ENCODE results near the gene NDEL1. TPM values are rescaled to one million over a fixed set of nuclear protein-coding genes. Genes with fewer than 3 reads are reported as not detected.

NDEL1 gene
- total RNA-seq, 1 experiment from 2014 or later, result 39.2 TPM

DNA sequence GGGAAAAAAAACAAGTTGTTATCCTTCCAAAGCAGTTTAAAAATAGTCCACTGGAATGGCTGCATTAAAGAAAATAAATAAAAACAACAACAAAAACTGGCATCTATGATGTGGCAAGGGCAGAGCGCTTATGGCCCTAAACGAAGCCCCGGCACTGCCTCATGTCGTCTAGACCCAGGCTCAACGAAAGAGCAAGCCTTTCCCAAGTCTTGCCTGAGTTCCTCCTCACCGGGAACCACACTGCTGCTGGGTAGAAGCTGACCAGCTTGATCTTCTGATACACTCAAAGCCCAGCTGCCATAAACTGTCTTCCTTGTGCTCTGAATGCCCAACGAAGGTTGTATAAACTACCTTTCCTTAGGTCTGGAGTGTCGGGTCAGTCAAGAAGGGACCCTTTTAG, 37.0 kb downstream of the NDEL1 start:
- H3K27ac ChIP-seq (ENCODE audit: low read depth, low read length), result no peak overlapping the region
- no peak overlapping the region for H2AFZ ChIP-seq (ENCODE audit: low read depth, low read length, poor library complexity, severe bottlenecking)
- H3K9me2 ChIP-seq (ENCODE audit: insufficient read depth), result no peaks in the 10 kb centered on the region
- ATAC-seq (no peak), DNase-seq (ENCODE audit: low read depth, low spot score) (no peak)
- ChIA-PET CTCF (no interaction called here), POLR2A (no interaction called here), RAD21 (ENCODE audit: low non-redundant PET in 1 of 2, low total read pairs in 2 of 2, uncharacterized antibody in 2 of 2, unreplicated experiment in 2 of 2) (no interaction called here)
- H3K4me3 ChIP-seq (replicated peaks in 1 of 2; ENCODE audit: low read depth in 1 of 2, low read length in 2 of 2), result no peak overlapping the region
- no peaks in the 10 kb centered on the region for H3K4me1 ChIP-seq (ENCODE audit: control insufficient read depth in 1 of 2, insufficient read depth in 2 of 2, low read length in 2 of 2)
- H3K9ac ChIP-seq (ENCODE audit: low read length), result no peak overlapping the region
- H3K27me3 ChIP-seq (ENCODE audit: insufficient read depth, low read length), result no peaks in the 10 kb centered on the region
- H3K79me2 ChIP-seq (ENCODE audit: insufficient read depth, low read length), result no peaks in the 10 kb centered on the region; the same call in 1 of the 2 replicates
- H4K20me1 ChIP-seq (ENCODE audit: insufficient read depth), result no peaks in the 10 kb centered on the region
- no peaks in the 10 kb centered on the region for H3K9me3 ChIP-seq (ENCODE audit: control insufficient read depth in 1 of 2, insufficient read depth in 1 of 2, low read depth in 1 of 2, low read length in 2 of 2)
- no TSS peak for BruUV-seq (replicated peaks)
- no peak overlapping the region for H3K4me2 ChIP-seq (ENCODE audit: low read length)
- H3K36me3 ChIP-seq (ENCODE audit: control insufficient read depth in 1 of 2, insufficient read depth in 2 of 2, low read length in 2 of 2), result peaks cover 25 to 34% of the 10 kb centered on the region in 2 experiments
- intact Hi-C loops (cut with micrococcal nuclease), result no loop called here
- no peak for TF ChIP-seq ZNF274 (IDR thresholded peaks at IDR 0.05; ENCODE audit: low read depth, low read length)
- no peak for TF ChIP-seq JUND (IDR thresholded peaks at IDR 0.05)
- no peak for TF ChIP-seq RAD21 (IDR thresholded peaks at IDR 0.05; ENCODE audit: low read depth)
- TF ChIP-seq SRF (IDR thresholded peaks at IDR 0.05; ENCODE audit: low read depth), result no peak
- no peak for TF ChIP-seq POLR2A (IDR thresholded peaks at IDR 0.05; ENCODE audit: borderline replicate concordance, extremely low read depth, insufficient read depth, insufficient read length)
- no peak for TF ChIP-seq EZH2 (IDR thresholded peaks at IDR 0.05)
- no peak for TF ChIP-seq EGR1 (IDR thresholded peaks at IDR 0.05; ENCODE audit: low read depth)
- no peak for TF ChIP-seq ZFX (IDR thresholded peaks at IDR 0.05)
- no peak for TF ChIP-seq SP1 (IDR thresholded peaks at IDR 0.05; ENCODE audit: low read depth)
- TF ChIP-seq TCF7L2 (IDR thresholded peaks at IDR 0.05; ENCODE audit: borderline replicate concordance, extremely low read depth, insufficient read depth, insufficient read length), result no peak
- TF ChIP-seq ELF1 (IDR thresholded peaks at IDR 0.05; ENCODE audit: borderline replicate concordance, low read depth), result no peak
- TF ChIP-seq, protein P1, sequence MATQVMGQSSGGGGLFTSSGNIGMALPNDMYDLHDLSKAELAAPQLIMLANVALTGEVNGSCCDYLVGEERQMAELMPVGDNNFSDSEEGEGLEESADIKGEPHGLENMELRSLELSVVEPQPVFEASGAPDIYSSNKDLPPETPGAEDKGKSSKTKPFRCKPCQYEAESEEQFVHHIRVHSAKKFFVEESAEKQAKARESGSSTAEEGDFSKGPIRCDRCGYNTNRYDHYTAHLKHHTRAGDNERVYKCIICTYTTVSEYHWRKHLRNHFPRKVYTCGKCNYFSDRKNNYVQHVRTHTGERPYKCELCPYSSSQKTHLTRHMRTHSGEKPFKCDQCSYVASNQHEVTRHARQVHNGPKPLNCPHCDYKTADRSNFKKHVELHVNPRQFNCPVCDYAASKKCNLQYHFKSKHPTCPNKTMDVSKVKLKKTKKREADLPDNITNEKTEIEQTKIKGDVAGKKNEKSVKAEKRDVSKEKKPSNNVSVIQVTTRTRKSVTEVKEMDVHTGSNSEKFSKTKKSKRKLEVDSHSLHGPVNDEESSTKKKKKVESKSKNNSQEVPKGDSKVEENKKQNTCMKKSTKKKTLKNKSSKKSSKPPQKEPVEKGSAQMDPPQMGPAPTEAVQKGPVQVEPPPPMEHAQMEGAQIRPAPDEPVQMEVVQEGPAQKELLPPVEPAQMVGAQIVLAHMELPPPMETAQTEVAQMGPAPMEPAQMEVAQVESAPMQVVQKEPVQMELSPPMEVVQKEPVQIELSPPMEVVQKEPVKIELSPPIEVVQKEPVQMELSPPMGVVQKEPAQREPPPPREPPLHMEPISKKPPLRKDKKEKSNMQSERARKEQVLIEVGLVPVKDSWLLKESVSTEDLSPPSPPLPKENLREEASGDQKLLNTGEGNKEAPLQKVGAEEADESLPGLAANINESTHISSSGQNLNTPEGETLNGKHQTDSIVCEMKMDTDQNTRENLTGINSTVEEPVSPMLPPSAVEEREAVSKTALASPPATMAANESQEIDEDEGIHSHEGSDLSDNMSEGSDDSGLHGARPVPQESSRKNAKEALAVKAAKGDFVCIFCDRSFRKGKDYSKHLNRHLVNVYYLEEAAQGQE (IDR thresholded peaks at IDR 0.05; ENCODE audit: low read depth), result no peak
- no peak for TF ChIP-seq CBX3 (IDR thresholded peaks at IDR 0.05; ENCODE audit: low read depth)

Data from HCT116 (cell line).